Muscle of back (tissue), 11 donors: ENCODE data around the gene HARBI1. TPM values are rescaled to one million over a fixed set of nuclear protein-coding genes. Genes with fewer than 3 reads are reported as not detected.

Experiments
- DNase-seq, 3 donors: peaks; one replicate each; pipeline versions ENCODE4 v3.0.0 to v3.0.0-alpha.2; 2013
- polyA plus RNA-seq, 10 donors: library from polyadenylated mRNA; unstranded; fragments of 120-200 nt; gene quantifications; one replicate each; pipeline ENCODE4 v1.2.1, GENCODE V29; 2013; ENCODE audit not compliant: insufficient read length in 10 of 10

Gene HARBI1
- polyA plus RNA-seq, 10 donors = 2.4 to 3.5 (median 3.0) TPM

DNA sequence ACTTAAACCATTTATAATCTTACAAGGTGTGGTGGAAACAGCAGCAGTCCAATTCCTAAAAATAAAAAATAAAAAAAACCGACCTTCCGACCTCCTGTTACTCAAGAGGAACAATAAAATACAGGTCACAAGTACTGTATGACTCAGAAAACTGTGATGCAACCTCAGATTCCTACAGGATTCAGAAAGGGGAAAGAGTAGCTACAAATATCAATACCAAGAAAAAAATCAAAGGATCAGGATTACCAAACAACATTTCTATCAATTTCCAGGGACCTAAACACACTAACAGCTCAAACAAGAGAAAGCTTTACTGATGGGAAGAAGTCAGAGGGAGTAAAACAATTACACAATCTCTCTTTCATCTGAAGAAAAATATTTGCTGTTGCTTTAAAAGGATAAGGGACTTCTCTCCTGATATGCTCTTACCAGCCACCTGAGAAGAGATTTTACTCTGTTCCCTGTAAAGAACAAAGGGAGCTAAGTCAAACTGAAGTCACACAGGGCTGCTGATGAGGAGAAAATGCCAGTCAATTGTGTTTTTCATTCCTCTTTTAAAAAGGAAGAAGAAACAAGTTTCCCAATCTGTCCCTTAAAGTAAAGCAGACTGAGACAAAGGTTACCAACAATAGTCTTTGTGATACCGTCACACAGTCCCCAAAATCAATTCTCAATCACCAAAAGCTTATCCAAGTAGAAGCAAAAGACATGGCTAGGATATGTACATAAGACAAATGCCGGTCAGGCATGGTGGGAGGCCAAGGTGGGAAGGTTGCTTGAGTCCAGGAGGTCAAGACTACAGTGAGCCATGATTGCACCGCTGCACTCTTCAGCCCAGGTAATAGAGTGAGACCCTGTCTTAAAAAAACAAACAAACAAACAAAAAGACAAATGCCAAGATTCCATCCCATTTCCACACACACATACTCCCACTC, 62.5 kb downstream of the HARBI1 start:
- peak in 1 of 3 donors; percentile 29 for DNase-seq

DNA sequence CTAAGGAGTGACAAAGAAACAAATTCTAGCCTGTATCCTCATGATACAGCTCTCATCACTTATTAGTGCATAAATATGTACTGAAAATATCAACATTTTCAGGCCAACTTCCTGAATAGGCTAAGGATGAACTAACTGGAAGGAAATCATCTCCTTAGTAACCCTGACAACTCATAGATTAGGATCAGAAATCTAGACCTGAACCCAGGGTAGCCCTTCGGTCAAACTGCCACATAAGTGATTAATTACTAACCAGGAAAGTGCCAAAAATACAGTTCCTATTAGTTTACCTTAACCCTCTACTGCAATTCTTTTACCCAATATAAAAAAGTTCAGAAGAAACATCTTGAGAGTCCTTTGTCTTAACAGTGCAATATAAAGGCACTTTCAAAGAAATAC, 63.2 kb downstream of the HARBI1 start:
- no peak for DNase-seq

Other genes starting within 250 kb of the HARBI1 start
- 100 to 1,000 TPM in 9 of 10 donors, 10 to 100 TPM in 1; 87.8 to 305 (median 171) TPM for gene MDK, start 235.6 kb downstream of the HARBI1 start, polyA plus RNA-seq
- gene CHRM4, start 225.5 kb downstream of the HARBI1 start, polyA plus RNA-seq = under 1 TPM in 4 of 10 donors, not detected in 6; 0.08 to 0.15 (median 0.11) TPM
- gene AMBRA1, start 23.2 kb downstream of the HARBI1 start, polyA plus RNA-seq = 10 to 100 TPM; 10.4 to 14.6 (median 11.8) TPM
- 10 to 100 TPM; 28.8 to 47.7 (median 34.6) TPM for gene ATG13, start 326 bp upstream of the HARBI1 start, polyA plus RNA-seq
- 10 to 100 TPM; 34.3 to 43.3 (median 37.0) TPM for gene ARHGAP1, start 83.4 kb upstream of the HARBI1 start, polyA plus RNA-seq
- 10 to 100 TPM in 1 of 10 donors, 1 to 10 TPM in 9; 5.4 to 14.6 (median 6.9) TPM for gene ZNF408, start 83.8 kb upstream of the HARBI1 start, polyA plus RNA-seq
- gene F2, start 102.0 kb upstream of the HARBI1 start, polyA plus RNA-seq = under 1 TPM in 1 of 10 donors, not detected in 9; 0.50 TPM
- gene CKAP5, start 229.1 kb upstream of the HARBI1 start, polyA plus RNA-seq = 10 to 100 TPM; 43.5 to 70.1 (median 55.1) TPM